Ureter (tissue), 1 donor: Measurements from ENCODE around the gene COL4A1. TPM values are rescaled to one million over a fixed set of nuclear protein-coding genes. Genes with fewer than 3 reads are reported as not detected.

ENCODE experiments used
- DNase-seq: peaks from one replicate; pipeline ENCODE4 v3.0.0-alpha.2; 2020; ENCODE audit warnings: low spot score
- total RNA-seq: library from RNA; stranded (reverse); gene quantifications from one replicate; pipeline ENCODE4 v1.2.4, GENCODE V29; 2023
- donor health status: DM: yes; HTN: yes; CAD: no.

COL4A1 gene
- total RNA-seq, 1 donor from 2014 or later, result 144 TPM

- DNase-seq, result no peak
These were observed 13.9 kb downstream of the COL4A1 start for GRCh38 chr13:110293037-110293436.

DNA sequence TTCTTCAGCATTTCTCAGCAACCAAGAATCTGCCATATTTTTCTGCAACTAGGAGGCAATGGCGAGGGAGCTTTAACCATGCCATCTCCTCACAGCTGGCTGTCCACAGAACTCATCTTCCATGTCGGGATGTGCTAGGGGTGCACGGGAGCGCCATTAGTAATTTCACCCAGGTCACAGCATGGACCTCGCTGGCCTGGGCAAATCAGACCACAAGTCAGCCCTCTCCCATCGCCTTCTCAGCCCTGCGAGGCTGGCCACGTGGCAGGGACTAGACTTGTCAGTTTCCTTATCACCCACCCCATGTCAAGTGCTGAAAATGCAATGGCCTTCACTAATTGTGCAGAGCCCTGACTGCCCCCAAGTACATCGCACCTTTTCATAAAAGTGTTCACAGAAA is 15.7 kb downstream of the COL4A1 start:
- DNase-seq, result no peak

- no peak for DNase-seq
These were observed 16.1 kb downstream of the COL4A1 start for GRCh38 chr13:110290826-110291225.

- DNase-seq, result no peak
These were observed 16.8 kb downstream of the COL4A1 start for GRCh38 chr13:110290153-110290552.

DNA sequence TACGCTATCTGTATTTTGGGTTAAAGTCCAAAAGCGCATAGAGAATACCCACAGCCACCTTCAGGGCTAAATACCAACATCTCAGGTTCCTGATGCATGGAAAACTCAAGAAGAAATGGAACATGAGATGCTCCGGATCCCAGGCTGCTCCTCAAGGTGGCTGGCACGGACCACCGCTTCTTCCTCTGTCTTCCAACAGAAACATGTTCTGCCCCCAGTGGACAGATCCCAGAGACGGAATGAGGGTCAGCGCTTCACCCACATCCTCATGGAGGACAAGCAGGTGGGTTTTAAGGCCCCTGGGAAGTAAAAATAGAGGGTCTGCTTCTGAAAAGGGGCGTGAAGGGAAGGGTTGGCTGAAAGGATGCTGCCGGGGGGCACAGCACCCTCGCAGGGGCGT is 17.3 kb downstream of the COL4A1 start:
- DNase-seq, result no peak

GRCh38 chr13:110289174-110289573 is 17.8 kb downstream of the COL4A1 start:
- no peak for DNase-seq

- DNase-seq, result no peak
These were observed 19.8 kb downstream of the COL4A1 start for GRCh38 chr13:110286833-110287819.

DNA sequence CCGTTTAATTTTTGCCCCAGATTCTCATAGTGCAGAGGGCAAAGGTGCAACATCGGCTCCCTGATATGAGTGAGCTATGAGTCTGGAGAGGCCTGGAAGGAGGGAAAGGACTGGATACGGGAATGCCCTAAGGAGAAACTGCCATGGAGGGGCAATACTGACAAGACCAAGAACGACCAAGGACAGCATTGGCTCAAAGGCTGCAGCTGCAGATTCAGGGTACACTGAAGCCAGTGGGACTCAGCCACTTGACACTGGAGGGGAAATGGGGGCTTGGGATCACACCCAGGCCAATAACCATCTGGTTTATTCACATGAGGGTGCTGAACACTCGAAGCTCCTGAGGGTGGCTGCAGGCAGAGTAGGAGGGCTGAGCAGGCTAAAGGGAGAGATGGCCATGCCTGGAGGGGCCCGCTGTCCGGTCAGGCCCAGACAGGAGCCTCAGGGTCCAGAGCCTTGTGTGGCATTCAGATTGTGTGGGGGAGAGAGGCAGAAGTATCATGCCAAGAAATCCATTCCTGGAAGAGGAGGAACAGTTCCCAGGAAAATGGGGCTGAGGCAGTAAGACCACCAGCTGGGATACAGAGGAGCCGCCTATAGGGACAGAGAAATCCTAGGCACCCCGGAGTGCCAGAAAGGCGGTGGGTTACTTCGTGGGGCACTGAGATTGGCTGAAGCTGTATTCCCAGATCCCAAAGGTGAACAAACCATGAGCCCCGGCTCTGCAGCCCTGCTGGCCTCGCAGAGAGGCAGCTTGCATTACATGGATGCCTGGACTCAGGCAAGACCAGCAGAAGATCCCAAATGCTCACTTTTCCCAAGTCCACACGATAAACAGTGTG is 20.7 kb downstream of the COL4A1 start:
- DNase-seq, result no peak

- DNase-seq, result peak; percentile 2
These were observed 22.0 kb downstream of the COL4A1 start for GRCh38 chr13:110284779-110285484.

- no peak for DNase-seq
These were observed 23.0 kb downstream of the COL4A1 start for GRCh38 chr13:110283736-110284517.

- DNase-seq, result no peak
These were observed 24.6 kb downstream of the COL4A1 start for GRCh38 chr13:110282316-110282841.

- DNase-seq, result no peak
These were observed 25.2 kb downstream of the COL4A1 start for GRCh38 chr13:110281736-110282135.

DNA sequence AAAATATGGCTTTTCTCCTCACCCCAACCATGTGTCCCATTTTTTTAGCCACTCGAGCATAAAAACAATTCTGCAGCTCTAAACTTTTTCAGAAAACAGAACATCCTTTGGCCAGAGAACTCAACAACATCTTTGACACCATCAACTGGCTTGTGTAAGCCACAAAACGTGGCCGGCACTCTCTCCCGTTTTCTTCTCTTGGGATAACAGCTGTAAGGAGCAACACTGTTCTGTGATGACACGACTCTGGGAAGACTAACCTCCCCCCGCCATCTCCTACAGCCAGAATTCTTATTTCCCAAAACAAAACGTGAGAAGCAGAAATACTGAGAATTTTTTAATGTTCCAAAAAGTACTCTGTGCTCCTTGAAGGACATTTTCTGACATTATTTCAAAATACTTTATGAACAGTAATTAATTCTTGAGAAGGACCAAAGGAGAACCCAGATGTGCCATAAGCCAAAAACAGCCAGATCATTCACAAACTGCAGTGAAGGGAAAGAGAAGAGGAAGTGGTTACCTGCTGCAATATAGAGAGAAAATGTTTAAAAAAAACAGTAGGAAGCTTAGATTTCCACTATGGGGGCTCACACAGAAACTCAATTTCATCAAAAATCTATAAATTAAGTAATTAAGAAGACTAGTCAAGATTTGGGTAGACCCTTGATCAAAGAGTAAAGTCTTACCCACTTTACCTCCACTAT is 25.8 kb downstream of the COL4A1 start:
- no peak for DNase-seq

- no peak for DNase-seq
These were observed 26.6 kb downstream of the COL4A1 start for GRCh38 chr13:110280231-110280813.

- no peak for DNase-seq
These were observed 27.3 kb downstream of the COL4A1 start for GRCh38 chr13:110279684-110280083.

DNA sequence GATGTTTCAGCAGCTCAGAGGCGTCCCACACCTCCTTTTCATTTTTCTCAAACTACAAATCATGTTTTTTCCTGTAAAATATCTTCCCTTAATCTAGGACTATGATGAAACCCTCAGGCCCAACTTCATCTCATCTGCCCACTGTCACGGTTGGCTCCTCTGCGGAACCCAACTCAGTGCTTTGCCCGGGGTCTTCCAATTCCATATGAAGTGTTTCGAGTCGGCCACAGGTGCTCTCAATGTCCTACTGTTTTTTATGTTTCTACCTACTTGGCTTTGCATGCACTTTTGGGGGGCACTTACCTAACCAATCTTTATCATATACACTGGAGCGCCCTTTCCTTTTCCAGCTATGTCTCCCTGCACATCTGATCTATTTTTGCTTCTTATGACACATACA is 28.1 kb downstream of the COL4A1 start:
- DNase-seq, result no peak

DNA sequence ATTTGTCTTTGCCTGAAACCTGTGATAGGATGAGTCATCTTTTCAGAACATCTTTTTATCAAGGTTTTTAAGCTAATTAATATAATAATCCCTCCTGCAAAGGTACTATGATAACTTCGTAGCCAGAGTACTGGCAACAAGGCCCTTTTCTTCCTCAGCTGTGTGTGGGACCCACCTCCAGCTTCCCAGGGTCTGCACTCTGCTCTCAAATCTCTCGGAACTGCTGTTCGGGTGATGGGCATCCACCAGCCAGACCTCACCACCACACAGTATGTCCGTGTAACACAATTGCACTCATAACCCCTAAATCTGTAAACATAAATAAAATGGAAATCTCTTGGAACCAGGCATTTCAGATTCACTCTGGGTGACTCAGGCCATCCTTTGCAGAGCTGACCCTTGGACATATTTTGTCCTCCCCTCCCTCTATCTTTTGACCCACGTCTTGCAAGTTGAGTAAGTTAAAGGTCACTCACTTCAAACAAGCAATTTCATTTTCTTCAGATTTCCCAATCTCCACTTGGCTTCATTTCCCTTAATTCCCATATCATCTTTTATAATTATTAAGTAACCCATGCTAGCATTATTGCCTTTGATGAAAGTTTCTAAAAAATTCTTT is 29.5 kb downstream of the COL4A1 start:
- DNase-seq, result peak; percentile 14

GRCh38 chr13:110276553-110276950 is 30.4 kb downstream of the COL4A1 start:
- DNase-seq, result no peak

GRCh38 chr13:110275931-110276552 is 30.9 kb downstream of the COL4A1 start:
- no peak for DNase-seq
